H1 (cell line): ENCODE results near the gene ING5. TPM values are rescaled to one million over a fixed set of nuclear protein-coding genes. Genes with fewer than 3 reads are reported as not detected.

ENCODE experiments used
- BCL11A ChIP-seq, 2 experiments: IDR thresholded peaks; one replicate each; pipeline ENCODE4 v1.6.1; 2011; ENCODE audit warnings: low read depth in 2 of 2, low read length in 2 of 2, mild to moderate bottlenecking in 2 of 2
- CTBP2 ChIP-seq: IDR thresholded peaks from 2 replicates; pipeline ENCODE4 v1.7.0; 2011; ENCODE audit warnings: borderline replicate concordance, mild to moderate bottlenecking, moderate library complexity, mixed read lengths, low read length; ENCODE audit not compliant: insufficient read depth, insufficient read length
- SAP30 ChIP-seq: fragments of 300-600 bp; sonication (generic); IDR thresholded peaks from 2 replicates; pipeline ENCODE4 v1.7.1; 2012; ENCODE audit warnings: low read length, moderate library complexity, mild to moderate bottlenecking, inconsistent platforms; ENCODE audit not compliant: insufficient read depth, insufficient replicate concordance
- SIN3A ChIP-seq, 2 experiments: IDR thresholded peaks in 1 of 2; conservative IDR thresholded peaks in 1 of 2; 2 replicates each; pipeline ENCODE4 v1.6.1; 2011 to 2012; ENCODE audit warnings: low read length in 2 of 2, improper control_type of control experiment in 1 of 2, low read depth in 1 of 2, mild to moderate bottlenecking in 1 of 2
- polyA plus RNA-seq, 7 experiments: library from polyadenylated mRNA; depleted of rRNA in 3 of 7; stranded (reverse) in 5 of 7; unstranded in 2 of 7; fragments of >200 nt in 5 of 7; fragments of 200-250 nt in 2 of 7; gene quantifications; 1 replicate in 5 of 7; 2 replicates in 1 of 7; 4 replicates in 1 of 7; pipeline versions ENCODE4 v1.2.1 to v1.2.3, GENCODE V29; 2011 to 2013; ENCODE audit warnings: missing spikeins in 2 of 7, mixed read lengths in 2 of 7
- total RNA-seq: library from RNA; stranded (reverse); fragmentation: NEBNext Ultra II Directional; extraction: Animal tissue kit (Norgen Biotek cat#: 25700); gene quantifications from 2 replicates; pipeline ENCODE4 v1.2.1, GENCODE V29; 2021

Gene ING5
- total and polyA plus RNA-seq, 2 of the 8 experiments (the other 6 are each of a cell fraction or from before 2014, with no cell fraction given), result 41.5 to 47.4 TPM

GRCh38 chr2:241665731-241666440 is 36.0 kb upstream of the ING5 start (continued):
- TF ChIP-seq CTBP2 (peak; percentile 66), SIN3A (conservative IDR thresholded peaks at IDR 0.05 in 1 of 2, IDR thresholded peaks at IDR 0.05 in 1 of 2; ENCODE audit: low read depth in 1 of 2, low read length in 2 of 2) (peak; percentile 97), SAP30 (peak; percentile 56), BCL11A (IDR thresholded peaks at IDR 0.05; ENCODE audit: low read depth in 2 of 2, low read length in 2 of 2) (no peak)
